Ishikawa (cell line): Measurements from ENCODE around the gene ST8SIA1.

Experiments
- CEBPB ChIP-seq: IDR thresholded peaks from 2 replicates; pipeline ENCODE4 v1.6.1; 2012
- EP300 ChIP-seq: IDR thresholded peaks from 2 replicates; pipeline ENCODE4 v1.6.1; 2012; ENCODE audit warnings: borderline replicate concordance
- FOXM1 ChIP-seq: IDR thresholded peaks from 2 replicates; pipeline ENCODE4 v1.6.1; 2012; ENCODE audit warnings: low read depth, borderline replicate concordance
- MAX ChIP-seq: IDR thresholded peaks from 2 replicates; pipeline ENCODE4 v1.6.1; 2012
- NFIC ChIP-seq: IDR thresholded peaks from 2 replicates; pipeline ENCODE4 v1.6.1; 2012
- RAD21 ChIP-seq: IDR thresholded peaks from 2 replicates; pipeline ENCODE4 v1.6.1; 2012; ENCODE audit warnings: low read depth
- TAF1 ChIP-seq: IDR thresholded peaks from 2 replicates; pipeline ENCODE4 v1.6.1; 2012; ENCODE audit warnings: low read depth, mild to moderate bottlenecking
- TCF12 ChIP-seq: IDR thresholded peaks from 2 replicates; pipeline ENCODE4 v1.6.1; 2012; ENCODE audit warnings: low read depth
- YY1 ChIP-seq: IDR thresholded peaks from 2 replicates; pipeline ENCODE4 v1.6.1; 2012; ENCODE audit warnings: low read depth

- TF ChIP-seq CEBPB (no peak), FOXM1 (no peak), YY1 (no peak), EP300 (no peak), TCF12 (no peak), RAD21 (no peak), TAF1 (no peak), MAX (no peak), NFIC (no peak)
Observed at GRCh38 chr12:22372277-22372837, 37.9 kb upstream of the ST8SIA1 start.
